Measurements from ENCODE around the gene AFF3. TPM values are rescaled to one million over a fixed set of nuclear protein-coding genes. Genes with fewer than 3 reads are reported as not detected.
"Not testable (repeated sequence)": the region's sequence is repeated elsewhere in the genome, so short reads cannot be mapped to it uniquely, and the experiment has no call there.

Gene AFF3
- total RNA-seq, 6 experiments from 2014 or later: 1.3 to 7.3 (median 6.4) TPM

DNA sequence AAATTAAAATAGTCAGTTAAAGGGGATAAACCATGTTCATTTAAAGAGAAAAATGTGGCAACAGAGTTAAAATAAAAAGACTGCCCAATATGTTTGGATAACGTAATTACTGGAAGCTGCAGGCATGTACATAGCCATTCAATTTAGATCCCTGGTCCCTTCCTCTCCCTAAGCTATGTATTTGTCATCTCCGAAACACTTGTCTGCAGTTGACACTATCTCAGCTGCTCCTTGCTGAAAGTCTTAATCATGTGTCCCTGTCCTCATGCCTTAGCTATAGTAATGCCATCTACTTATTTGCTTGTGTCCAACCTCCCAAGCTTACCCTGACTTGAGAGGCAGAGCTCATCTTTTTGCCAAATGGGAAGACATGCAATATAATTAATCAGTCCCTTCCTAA is 478.7 kb downstream of the AFF3 start:
- DNase-seq: no peak
- H3K4me1 ChIP-seq: peaks cover 0 to 6% (median 0%) of the 10 kb centered on the region in 4 donors
- H3K9me3 ChIP-seq: no peaks in the 10 kb centered on the region
- ATAC-seq: no peak
- intact Hi-C loops (cut with DNase I): no loop called here
- TF ChIP-seq, protein P1, sequence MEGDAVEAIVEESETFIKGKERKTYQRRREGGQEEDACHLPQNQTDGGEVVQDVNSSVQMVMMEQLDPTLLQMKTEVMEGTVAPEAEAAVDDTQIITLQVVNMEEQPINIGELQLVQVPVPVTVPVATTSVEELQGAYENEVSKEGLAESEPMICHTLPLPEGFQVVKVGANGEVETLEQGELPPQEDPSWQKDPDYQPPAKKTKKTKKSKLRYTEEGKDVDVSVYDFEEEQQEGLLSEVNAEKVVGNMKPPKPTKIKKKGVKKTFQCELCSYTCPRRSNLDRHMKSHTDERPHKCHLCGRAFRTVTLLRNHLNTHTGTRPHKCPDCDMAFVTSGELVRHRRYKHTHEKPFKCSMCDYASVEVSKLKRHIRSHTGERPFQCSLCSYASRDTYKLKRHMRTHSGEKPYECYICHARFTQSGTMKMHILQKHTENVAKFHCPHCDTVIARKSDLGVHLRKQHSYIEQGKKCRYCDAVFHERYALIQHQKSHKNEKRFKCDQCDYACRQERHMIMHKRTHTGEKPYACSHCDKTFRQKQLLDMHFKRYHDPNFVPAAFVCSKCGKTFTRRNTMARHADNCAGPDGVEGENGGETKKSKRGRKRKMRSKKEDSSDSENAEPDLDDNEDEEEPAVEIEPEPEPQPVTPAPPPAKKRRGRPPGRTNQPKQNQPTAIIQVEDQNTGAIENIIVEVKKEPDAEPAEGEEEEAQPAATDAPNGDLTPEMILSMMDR (IDR thresholded peaks at IDR 0.05): no peak
- TF ChIP-seq POLR2A (IDR thresholded peaks at IDR 0.05): no peak
- no peaks in the 10 kb centered on the region for H3K27me3 ChIP-seq
- H3K36me3 ChIP-seq: no peaks in the 10 kb centered on the region
- H3K4me3 ChIP-seq: no peak overlapping the region
- H3K27ac ChIP-seq: no peak overlapping the region
- WGBS (ENCODE audit: insufficient coverage, low coverage, low lambda C conversion rate, missing lambda C conversion rate): 100% methylated on average over 2 of the region's 2 CpGs

DNA sequence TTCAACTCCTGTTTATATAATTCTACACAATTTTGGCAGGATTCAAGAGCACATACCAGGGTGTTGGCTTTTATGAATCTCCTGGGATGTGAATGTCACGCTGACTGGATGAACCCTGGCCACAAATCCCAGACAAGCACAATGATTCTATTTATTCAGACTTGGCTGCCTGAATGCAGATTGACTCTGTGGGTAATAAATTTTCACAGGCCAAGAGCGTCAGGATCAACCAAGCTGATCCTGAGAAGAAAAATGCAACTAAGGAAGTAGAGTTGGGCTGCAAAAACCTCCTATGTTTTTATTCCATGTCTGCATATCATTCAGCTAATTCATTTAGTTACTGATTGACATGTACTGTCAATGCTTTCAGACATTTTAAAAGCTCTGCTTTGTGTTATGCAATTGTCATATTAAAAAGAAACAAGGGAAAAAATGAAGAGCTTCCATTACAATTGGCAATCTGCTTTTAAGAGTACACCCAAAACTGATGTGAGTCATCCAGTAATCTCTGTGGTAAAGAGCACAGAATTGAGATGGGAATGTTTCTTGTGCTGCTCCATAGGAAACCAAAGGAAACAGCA is 479.5 kb downstream of the AFF3 start:
- no peaks in the 10 kb centered on the region for H3K36me3 ChIP-seq
- H3K4me3 ChIP-seq: no peak overlapping the region
- no peaks in the 10 kb centered on the region for H3K27me3 ChIP-seq
- peaks cover 0 to 6% (median 0%) of the 10 kb centered on the region in 4 donors for H3K4me1 ChIP-seq
- no peak for TF ChIP-seq POLR2A (IDR thresholded peaks at IDR 0.05)
- TF ChIP-seq, protein P1 (IDR thresholded peaks at IDR 0.05): no peak
- no peak overlapping the region for H3K27ac ChIP-seq
- 19% methylated on average over 2 of the region's 2 CpGs for WGBS (ENCODE audit: insufficient coverage, low coverage, low lambda C conversion rate, missing lambda C conversion rate)
- intact Hi-C loops (cut with DNase I): no loop called here
- peak in 3 of 4 donors; percentile 16 to 46 (median 36) for ATAC-seq
- DNase-seq: no peak
- H3K9me3 ChIP-seq: no peaks in the 10 kb centered on the region

DNA sequence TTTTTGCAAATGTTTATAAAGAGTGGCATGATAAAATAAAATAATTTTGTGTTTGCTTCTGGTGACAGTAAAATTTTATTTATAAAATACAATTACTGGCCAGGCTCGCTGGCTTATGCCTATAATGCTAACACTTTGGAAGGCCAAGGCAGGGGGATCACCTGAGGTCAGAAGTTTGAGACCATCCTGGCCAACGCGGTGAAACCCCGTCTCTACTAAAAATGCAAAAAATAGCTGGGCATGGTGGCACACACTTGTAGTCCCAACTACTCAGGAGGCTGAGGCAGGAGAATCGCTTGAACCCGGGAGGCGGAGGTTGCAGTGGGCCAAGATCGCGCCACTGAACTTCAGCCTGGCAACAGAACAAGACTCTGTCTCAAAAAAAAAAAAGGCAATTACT is 480.6 kb downstream of the AFF3 start:
- H3K27me3 ChIP-seq; DNase-seq; ATAC-seq; intact Hi-C loops (cut with DNase I); H3K4me3 ChIP-seq; H3K36me3 ChIP-seq; H3K4me1 ChIP-seq; H3K27ac ChIP-seq; H3K9me3 ChIP-seq: not testable (repeated sequence)
- 98% methylated on average over 9 of the region's 9 CpGs for WGBS (ENCODE audit: insufficient coverage, low coverage, low lambda C conversion rate, missing lambda C conversion rate)

DNA sequence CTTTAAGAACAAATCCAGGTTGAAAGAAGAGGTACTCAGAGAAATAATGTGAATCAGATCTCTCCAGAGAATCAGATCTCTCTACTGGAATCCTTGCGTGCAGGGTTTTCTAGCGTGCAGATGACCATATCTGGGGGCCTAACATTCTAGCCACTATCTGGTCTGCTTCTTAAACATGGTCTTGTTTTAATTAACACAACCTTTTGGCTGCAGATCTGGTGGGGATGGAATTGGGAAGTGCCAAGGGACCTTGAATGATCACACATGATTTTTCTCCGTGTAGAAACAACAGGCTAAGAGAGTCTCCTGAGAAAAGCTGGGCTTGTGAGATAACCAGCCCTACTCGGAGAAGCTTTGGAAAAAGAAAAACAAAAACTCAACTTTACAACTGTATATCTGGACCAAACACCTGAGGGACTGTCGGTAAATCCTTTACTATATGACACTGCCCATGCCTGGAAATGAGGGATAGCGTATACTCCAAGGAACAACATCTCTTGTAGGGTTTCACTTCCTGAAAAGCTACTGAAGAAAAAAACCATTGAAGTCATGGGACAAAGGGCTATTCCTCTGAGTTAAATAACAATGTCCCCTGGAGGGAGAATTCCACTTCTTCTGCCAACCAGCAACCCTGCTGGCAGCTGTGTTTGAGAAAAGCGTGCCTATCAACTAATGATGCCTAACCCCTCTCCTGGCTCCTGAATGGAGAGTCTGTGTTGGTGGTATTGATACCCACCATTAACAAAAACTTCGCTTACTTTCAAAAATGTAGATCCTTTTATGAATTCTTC is 481.6 kb downstream of the AFF3 start:
- H3K9me3 ChIP-seq: no peaks in the 10 kb centered on the region
- ATAC-seq (no peak), DNase-seq (no peak)
- peaks cover 0 to 6% (median 0%) of the 10 kb centered on the region in 4 donors for H3K4me1 ChIP-seq
- H3K27ac ChIP-seq: no peak overlapping the region
- no peaks in the 10 kb centered on the region for H3K36me3 ChIP-seq
- TF ChIP-seq, protein P1 (IDR thresholded peaks at IDR 0.05): no peak
- no peak for TF ChIP-seq POLR2A (IDR thresholded peaks at IDR 0.05)
- H3K4me3 ChIP-seq: no peak overlapping the region
- intact Hi-C loops (cut with DNase I): no loop called here
- 75% methylated on average over 6 of the region's 8 CpGs for WGBS (ENCODE audit: insufficient coverage, low coverage, low lambda C conversion rate, missing lambda C conversion rate)
- no peaks in the 10 kb centered on the region for H3K27me3 ChIP-seq

DNA sequence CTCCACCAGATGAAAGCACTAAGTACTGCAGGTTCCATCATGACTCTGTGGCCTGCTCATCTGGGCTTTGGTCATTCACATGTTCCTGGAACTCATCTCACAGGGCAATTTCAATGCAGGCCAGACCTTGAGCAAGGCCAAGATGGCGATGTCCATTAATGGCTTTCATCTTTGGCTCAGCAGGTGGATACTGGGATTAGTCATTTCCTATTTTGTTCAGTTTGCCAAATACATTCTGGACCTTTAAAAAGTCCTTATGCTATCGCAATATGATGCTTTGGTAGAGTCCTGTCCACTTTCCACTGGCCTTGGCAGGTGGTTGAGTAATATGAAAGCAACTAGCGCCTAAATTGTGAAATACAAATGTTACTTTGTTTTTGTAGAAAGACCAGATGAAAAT is 482.5 kb downstream of the AFF3 start:
- ATAC-seq (peak in 3 of 4 donors; percentile 37 to 82 (median 57)), DNase-seq (no peak)
- peaks cover 0 to 6% (median 0%) of the 10 kb centered on the region in 4 donors for H3K4me1 ChIP-seq
- 53% methylated on average over 3 of the region's 3 CpGs for WGBS (ENCODE audit: insufficient coverage, low coverage, low lambda C conversion rate, missing lambda C conversion rate)
- TF ChIP-seq, protein P1 (IDR thresholded peaks at IDR 0.05): no peak
- TF ChIP-seq POLR2A (IDR thresholded peaks at IDR 0.05): no peak
- intact Hi-C loops (cut with DNase I): no loop called here
- no peaks in the 10 kb centered on the region for H3K36me3 ChIP-seq
- no peak overlapping the region for H3K27ac ChIP-seq
- H3K9me3 ChIP-seq: no peaks in the 10 kb centered on the region
- no peak overlapping the region for H3K4me3 ChIP-seq
- no peaks in the 10 kb centered on the region for H3K27me3 ChIP-seq

All from right lobe of liver (tissue), 6 donors.